Stimulated activated naive B cell treated with anti-CD40 and anti-IgM and Interleukin-4, amounts not matched to agents 10 μg/mL and 1 μg/mL and 100 μg/mL, for 72 hours (primary cell): ENCODE data around the gene DOK4.

Source experiments
- ATAC-seq, 2 donors: fragments of 150-1000 bp; cut with Tn5 transposase; replicated peaks; 2 replicates each; pipeline ENCODE4 v1.10.0; 2021; ENCODE audit warnings: moderate library complexity in 1 of 2
- DNase-seq: peaks from one replicate; pipeline ENCODE4 v3.0.0; 2021
- H3K27ac Mint-ChIP-seq: one replicate; pipeline ENCODE4 v1.8.0; 2022; ENCODE audit warnings: mild to moderate bottlenecking, mixed read lengths
- H3K27me3 Mint-ChIP-seq, 2 donors: one replicate each; pipeline ENCODE4 v1.8.0; 2022; ENCODE audit warnings: mixed read lengths in 2 of 2
- H3K36me3 Mint-ChIP-seq, 2 donors: one replicate each; pipeline ENCODE4 v1.8.0; 2022; ENCODE audit warnings: mixed read lengths in 2 of 2, mild to moderate bottlenecking in 1 of 2
- H3K4me1 Mint-ChIP-seq, 2 donors: one replicate each; pipeline ENCODE4 v1.8.0; 2022; ENCODE audit warnings: mixed read lengths in 2 of 2, mild to moderate bottlenecking in 1 of 2
- H3K4me3 Mint-ChIP-seq, 2 donors: one replicate each; pipeline ENCODE4 v1.8.0; 2022; ENCODE audit warnings: mild to moderate bottlenecking in 2 of 2, mixed read lengths in 2 of 2, moderate library complexity in 1 of 2
- H3K9me3 Mint-ChIP-seq, 2 donors: one replicate each; pipeline ENCODE4 v1.8.0; 2022; ENCODE audit warnings: mixed read lengths in 2 of 2, mild to moderate bottlenecking in 1 of 2

The DOK4 gene

DNA sequence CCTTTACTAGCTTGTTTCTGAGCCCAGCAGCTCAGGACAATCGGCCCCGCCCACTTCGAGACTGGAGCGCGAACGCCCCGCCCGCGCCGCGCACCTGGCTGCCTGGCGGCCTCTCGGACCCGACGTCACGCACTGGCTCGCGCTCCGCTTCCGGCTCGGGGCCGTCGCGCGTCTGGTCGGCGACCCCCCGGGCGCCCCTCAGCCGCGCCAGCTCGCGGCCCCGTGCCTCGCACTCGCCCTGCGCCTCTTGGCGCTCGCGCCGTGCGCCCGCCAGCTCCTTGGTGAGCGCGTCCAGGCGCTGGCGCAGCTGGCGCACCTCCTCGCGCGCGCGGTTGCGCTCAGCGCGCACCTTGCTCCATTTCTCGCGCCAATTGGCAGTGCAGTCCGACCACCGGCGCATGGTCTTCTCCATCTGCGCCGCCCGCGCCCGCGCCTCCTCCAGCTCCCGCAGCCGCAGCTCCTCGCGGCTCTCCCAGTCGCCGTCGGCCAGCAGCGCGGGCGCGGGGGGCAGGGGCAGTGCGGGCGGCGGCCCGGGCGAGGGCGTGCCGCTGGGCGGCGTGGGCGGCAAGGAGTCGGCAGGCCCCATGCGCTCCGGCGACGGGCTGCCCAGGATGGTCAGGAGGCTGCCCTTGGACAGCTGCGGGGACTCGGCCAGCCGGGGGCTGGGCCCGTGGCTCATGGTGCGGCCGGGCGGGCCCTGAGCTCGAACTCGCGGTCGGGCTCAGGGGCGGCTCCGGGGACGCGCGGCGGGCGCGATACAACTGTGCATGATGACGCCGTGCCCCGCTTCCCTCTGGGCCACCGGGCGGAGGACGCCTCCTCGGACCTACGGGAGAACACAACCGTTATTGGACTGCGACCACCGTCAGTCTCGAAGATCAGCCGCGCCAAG is 42.5 kb upstream of the DOK4 start:
- DNase-seq: no peak
- Mint-ChIP-seq H3K27me3 (no peaks in the 10 kb centered on the region), H3K4me1 (peaks cover 51 to 71% of the 10 kb centered on the region in 2 donors), H3K9me3 (no peaks in the 10 kb centered on the region), H3K36me3 (peaks cover 0 to 19% of the 10 kb centered on the region in 2 donors), H3K4me3 (no peak overlapping the region), H3K27ac (no peak overlapping the region)
- no peak for ATAC-seq

DNA sequence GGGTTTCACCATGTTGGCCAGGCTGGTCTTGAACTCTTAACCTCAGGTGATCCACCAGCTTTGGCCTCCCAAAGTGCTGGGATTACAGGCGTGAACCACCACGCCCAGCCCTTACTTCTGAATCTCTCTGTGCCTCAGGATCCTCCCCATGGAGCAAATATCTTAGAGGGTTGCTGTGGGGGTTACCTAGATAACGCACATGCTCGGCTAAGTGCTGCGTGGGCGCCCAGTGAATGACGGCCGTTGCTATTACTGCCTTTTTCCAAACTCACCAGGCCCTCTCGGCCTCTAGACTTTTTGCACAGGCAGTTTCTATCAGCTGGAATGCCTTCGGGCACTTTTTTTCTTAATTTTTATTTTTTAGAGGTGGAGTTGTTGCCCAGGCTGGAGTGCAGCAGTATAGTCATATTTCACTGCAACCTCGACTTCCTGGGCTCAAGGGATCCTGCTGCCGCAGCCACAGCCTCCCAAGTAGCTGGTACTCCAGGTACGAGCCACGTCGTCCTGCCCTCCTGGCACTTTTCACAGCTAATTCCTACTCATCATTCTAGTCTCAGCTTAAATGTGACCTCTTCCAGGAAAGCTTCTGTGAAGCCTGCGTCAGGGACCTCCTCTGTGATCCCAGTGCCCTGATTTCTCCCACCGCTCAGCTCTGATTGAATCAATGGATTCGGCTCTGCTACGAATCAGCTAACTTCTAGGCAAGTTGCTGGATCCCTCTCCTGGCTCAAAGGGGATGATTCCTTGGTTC is 41.5 kb upstream of the DOK4 start:
- Mint-ChIP-seq H3K36me3 (peaks cover 0 to 19% of the 10 kb centered on the region in 2 donors), H3K27ac (no peak overlapping the region), H3K4me3 (no peak overlapping the region), H3K4me1 (peaks cover 49 to 71% of the 10 kb centered on the region in 2 donors), H3K27me3 (no peaks in the 10 kb centered on the region), H3K9me3 (no peaks in the 10 kb centered on the region)
- DNase-seq (no peak), ATAC-seq (no peak)

DNA sequence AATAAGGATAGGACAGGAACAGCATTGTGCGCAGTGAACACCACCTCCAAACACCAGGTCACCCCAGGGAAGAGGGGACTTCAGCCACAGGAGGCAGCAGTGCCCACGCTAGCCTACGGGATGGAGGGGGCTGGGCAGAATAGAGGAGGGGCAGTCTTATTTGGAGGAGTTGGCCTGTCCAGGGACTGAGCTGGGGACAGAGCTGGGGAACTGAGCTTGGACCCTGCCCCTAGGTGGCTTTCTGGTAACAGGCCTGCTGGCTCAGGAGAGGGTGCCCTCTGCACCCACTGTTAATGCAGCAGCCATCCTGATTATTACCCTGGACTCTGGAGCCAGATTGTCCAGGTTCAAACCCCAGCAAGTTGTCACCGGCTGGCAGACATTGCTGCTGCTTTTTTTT is 40.7 kb upstream of the DOK4 start:
- Mint-ChIP-seq H3K36me3 (peaks cover 0 to 15% of the 10 kb centered on the region in 2 donors), H3K4me3 (no peak overlapping the region), H3K27me3 (no peaks in the 10 kb centered on the region), H3K4me1 (peaks cover 49 to 71% of the 10 kb centered on the region in 2 donors), H3K9me3 (no peaks in the 10 kb centered on the region), H3K27ac (no peak overlapping the region)
- ATAC-seq (no peak), DNase-seq (no peak)

GRCh38 chr16:57526498-57526897 is 40.2 kb upstream of the DOK4 start:
- Mint-ChIP-seq H3K27me3 (no peaks in the 10 kb centered on the region), H3K36me3 (peaks cover 0 to 15% of the 10 kb centered on the region in 2 donors), H3K4me1 (peaks cover 46 to 70% of the 10 kb centered on the region in 2 donors), H3K27ac (no peak overlapping the region), H3K4me3 (no peak overlapping the region), H3K9me3 (no peaks in the 10 kb centered on the region)
- DNase-seq (no peak), ATAC-seq (no peak)

DNA sequence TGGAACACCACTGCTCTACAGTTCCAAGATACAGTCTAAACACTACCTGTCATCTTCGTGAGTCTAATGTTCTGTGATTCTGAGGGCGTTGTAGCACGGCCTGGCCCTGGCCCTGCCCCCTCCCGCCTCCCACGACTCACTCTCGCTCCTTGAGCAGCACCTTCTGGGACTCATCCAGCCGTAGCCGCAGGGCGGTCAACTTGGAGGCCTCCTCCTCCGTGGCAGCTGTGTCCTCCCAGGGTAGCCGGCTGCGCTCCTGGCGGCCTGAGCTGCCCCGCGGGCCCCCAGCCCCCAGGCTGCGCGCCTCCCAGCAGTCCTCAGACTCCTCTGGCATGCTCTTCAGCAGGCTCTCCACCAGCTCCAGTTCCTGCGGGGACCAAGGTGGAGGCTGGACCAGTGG is 39.5 kb upstream of the DOK4 start:
- Mint-ChIP-seq H3K4me3 (no peak overlapping the region), H3K4me1 (peaks cover 41 to 68% of the 10 kb centered on the region in 2 donors), H3K27ac (no peak overlapping the region), H3K9me3 (no peaks in the 10 kb centered on the region), H3K27me3 (no peaks in the 10 kb centered on the region), H3K36me3 (peaks cover 3 to 20% of the 10 kb centered on the region in 2 donors)
- DNase-seq: no peak
- no peak for ATAC-seq

GRCh38 chr16:57522960-57523359 is 36.7 kb upstream of the DOK4 start:
- peaks cover 31 to 64% of the 10 kb centered on the region in 2 donors for H3K4me1 Mint-ChIP-seq
- peak overlapping the region; percentile 57 for H3K27ac Mint-ChIP-seq

GRCh38 chr16:57519796-57520360 is 33.6 kb upstream of the DOK4 start:
- ATAC-seq: peak; percentile 93 to 96
- peak; percentile 68 for DNase-seq
- no peak overlapping the region for H3K27ac Mint-ChIP-seq
- no peaks in the 10 kb centered on the region for H3K27me3 Mint-ChIP-seq
- H3K9me3 Mint-ChIP-seq: no peaks in the 10 kb centered on the region
- H3K36me3 Mint-ChIP-seq: peaks cover 24 to 36% of the 10 kb centered on the region in 2 donors
- no peak overlapping the region for H3K4me3 Mint-ChIP-seq
- H3K4me1 Mint-ChIP-seq: peaks cover 25 to 47% of the 10 kb centered on the region in 2 donors

More at GRCh38 chr16:57522960-57523359, 36.7 kb upstream of the DOK4 start:
- no peaks in the 10 kb centered on the region for H3K27me3 Mint-ChIP-seq
- peak overlapping the region in 1 of 2 donors; percentile 63 for H3K4me3 Mint-ChIP-seq
- ATAC-seq: peak; percentile 72 to 77
- H3K9me3 Mint-ChIP-seq: no peaks in the 10 kb centered on the region
- H3K36me3 Mint-ChIP-seq: peaks cover 10 to 21% of the 10 kb centered on the region in 2 donors
- no peak for DNase-seq

- H3K4me1 Mint-ChIP-seq: peaks cover 22 to 40% of the 10 kb centered on the region in 2 donors
- no peaks in the 10 kb centered on the region for H3K27me3 Mint-ChIP-seq
- H3K27ac Mint-ChIP-seq: no peak overlapping the region
- H3K9me3 Mint-ChIP-seq: no peaks in the 10 kb centered on the region
- DNase-seq: no peak
- peaks cover 24 to 38% of the 10 kb centered on the region in 2 donors for H3K36me3 Mint-ChIP-seq
- no peak overlapping the region for H3K4me3 Mint-ChIP-seq
- no peak for ATAC-seq
Observed at GRCh38 chr16:57518922-57519321, 32.6 kb upstream of the DOK4 start.

DNA sequence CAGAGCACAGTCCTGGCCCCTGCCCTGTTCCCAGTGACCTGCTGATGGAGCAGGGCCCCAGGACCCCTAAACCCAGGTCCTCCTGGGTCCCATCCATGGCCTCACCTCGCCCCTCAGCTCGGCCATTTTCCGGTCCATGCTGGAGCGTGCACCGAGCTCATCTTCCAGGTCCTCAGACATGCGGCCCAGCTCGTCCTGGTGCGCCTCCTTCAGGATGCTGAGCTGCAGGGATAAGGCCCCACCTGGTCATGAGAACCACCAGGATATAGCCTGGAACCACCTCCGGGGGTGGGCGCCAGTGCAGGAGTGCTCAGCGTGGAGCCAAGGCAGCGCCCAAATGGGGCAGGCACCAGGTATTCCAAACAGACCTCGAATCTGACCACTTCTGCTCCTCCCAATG is 32.2 kb upstream of the DOK4 start:
- Mint-ChIP-seq H3K27ac (no peak overlapping the region), H3K36me3 (peaks cover 24 to 40% of the 10 kb centered on the region in 2 donors), H3K4me1 (peaks cover 22 to 36% of the 10 kb centered on the region in 2 donors), H3K9me3 (no peaks in the 10 kb centered on the region), H3K27me3 (no peaks in the 10 kb centered on the region), H3K4me3 (no peak overlapping the region)
- ATAC-seq (no peak), DNase-seq (no peak)

- DNase-seq (no peak), ATAC-seq (no peak)
- Mint-ChIP-seq H3K27ac (no peak overlapping the region), H3K9me3 (no peaks in the 10 kb centered on the region), H3K27me3 (no peaks in the 10 kb centered on the region), H3K4me3 (no peak overlapping the region), H3K36me3 (peaks cover 24 to 48% of the 10 kb centered on the region in 2 donors), H3K4me1 (peaks cover 15 to 28% of the 10 kb centered on the region in 2 donors)
Observed at GRCh38 chr16:57517397-57518367, 31.4 kb upstream of the DOK4 start.

- H3K27ac Mint-ChIP-seq: no peak overlapping the region
- no peaks in the 10 kb centered on the region for H3K9me3 Mint-ChIP-seq
- no peak overlapping the region for H3K4me3 Mint-ChIP-seq
- ATAC-seq: no peak
- peaks cover 8 to 19% of the 10 kb centered on the region in 2 donors for H3K4me1 Mint-ChIP-seq
- no peak for DNase-seq
- peaks cover 27 to 53% of the 10 kb centered on the region in 2 donors for H3K36me3 Mint-ChIP-seq
- H3K27me3 Mint-ChIP-seq: no peaks in the 10 kb centered on the region
Observed at GRCh38 chr16:57516773-57517172, 30.5 kb upstream of the DOK4 start.

- Mint-ChIP-seq H3K9me3 (no peaks in the 10 kb centered on the region), H3K36me3 (peaks cover 27 to 53% of the 10 kb centered on the region in 2 donors), H3K4me1 (peaks cover 7 to 17% of the 10 kb centered on the region in 2 donors), H3K4me3 (no peak overlapping the region), H3K27ac (no peak overlapping the region), H3K27me3 (no peaks in the 10 kb centered on the region)
- no peak for ATAC-seq
- no peak for DNase-seq
Observed at GRCh38 chr16:57516176-57516725, 30.0 kb upstream of the DOK4 start.
